DOHH2 (cell line): ENCODE measurements around the gene MPND.

Experiments
- CTCF ChIP-seq: fragments of 200-600 bp; sonication (generic); IDR thresholded peaks from one replicate; pipeline ENCODE4 v1.5.1; 2014; ENCODE audit warnings: antibody characterized with exemption, mild to moderate bottlenecking, low read depth, low read length; ENCODE audit not compliant: poor library complexity, severe bottlenecking
- EZH2phosphoT487 ChIP-seq: fragments of 200-600 bp; sonication (generic); IDR thresholded peaks from 2 replicates; pipeline ENCODE4 v1.6.1; 2017; ENCODE audit warnings: borderline replicate concordance, mild to moderate bottlenecking, antibody characterized with exemption, low read length, moderate library complexity, mixed read lengths

- TF ChIP-seq CTCF (no peak), EZH2phosphoT487 (no peak)
Measured at GRCh38 chr19:4310247-4311121, 32.9 kb upstream of the MPND start.
